Dendritic cell treated with granulocyte-macrophage colony-stimulating factor and Interleukin-4, amounts not matched to agents 40 ng/mL and 50 ng/mL, for 4 days (primary cell): ENCODE results near the gene SUCO.
"Not testable (repeated sequence)": the region's sequence is repeated elsewhere in the genome, so short reads cannot be mapped to it uniquely, and the experiment has no call there.

Experiments used
- H3K27ac Mint-ChIP-seq: one replicate; pipeline ENCODE4 v1.8.0; 2022; ENCODE audit warnings: mild to moderate bottlenecking, mixed read lengths
- H3K27me3 Mint-ChIP-seq: one replicate; pipeline ENCODE4 v1.8.0; 2022; ENCODE audit warnings: mild to moderate bottlenecking, mixed read lengths
- H3K36me3 Mint-ChIP-seq: one replicate; pipeline ENCODE4 v1.8.0; 2022; ENCODE audit warnings: low read depth, mixed read lengths
- H3K4me1 Mint-ChIP-seq: one replicate; pipeline ENCODE4 v1.8.0; 2022; ENCODE audit warnings: low read depth, mixed read lengths
- H3K4me3 Mint-ChIP-seq: one replicate; pipeline ENCODE4 v1.8.0; 2022; ENCODE audit warnings: mild to moderate bottlenecking, moderate library complexity, mixed read lengths
- H3K9me3 Mint-ChIP-seq: one replicate; pipeline ENCODE4 v1.8.0; 2022; ENCODE audit warnings: mixed read lengths
- intact Hi-C: fragments of 100-400 bp; cut with micrococcal nuclease; formaldehyde crosslinking; loops from one replicate; pipeline ENCODE4 v1.15.0; 2022

SUCO gene, protein sequence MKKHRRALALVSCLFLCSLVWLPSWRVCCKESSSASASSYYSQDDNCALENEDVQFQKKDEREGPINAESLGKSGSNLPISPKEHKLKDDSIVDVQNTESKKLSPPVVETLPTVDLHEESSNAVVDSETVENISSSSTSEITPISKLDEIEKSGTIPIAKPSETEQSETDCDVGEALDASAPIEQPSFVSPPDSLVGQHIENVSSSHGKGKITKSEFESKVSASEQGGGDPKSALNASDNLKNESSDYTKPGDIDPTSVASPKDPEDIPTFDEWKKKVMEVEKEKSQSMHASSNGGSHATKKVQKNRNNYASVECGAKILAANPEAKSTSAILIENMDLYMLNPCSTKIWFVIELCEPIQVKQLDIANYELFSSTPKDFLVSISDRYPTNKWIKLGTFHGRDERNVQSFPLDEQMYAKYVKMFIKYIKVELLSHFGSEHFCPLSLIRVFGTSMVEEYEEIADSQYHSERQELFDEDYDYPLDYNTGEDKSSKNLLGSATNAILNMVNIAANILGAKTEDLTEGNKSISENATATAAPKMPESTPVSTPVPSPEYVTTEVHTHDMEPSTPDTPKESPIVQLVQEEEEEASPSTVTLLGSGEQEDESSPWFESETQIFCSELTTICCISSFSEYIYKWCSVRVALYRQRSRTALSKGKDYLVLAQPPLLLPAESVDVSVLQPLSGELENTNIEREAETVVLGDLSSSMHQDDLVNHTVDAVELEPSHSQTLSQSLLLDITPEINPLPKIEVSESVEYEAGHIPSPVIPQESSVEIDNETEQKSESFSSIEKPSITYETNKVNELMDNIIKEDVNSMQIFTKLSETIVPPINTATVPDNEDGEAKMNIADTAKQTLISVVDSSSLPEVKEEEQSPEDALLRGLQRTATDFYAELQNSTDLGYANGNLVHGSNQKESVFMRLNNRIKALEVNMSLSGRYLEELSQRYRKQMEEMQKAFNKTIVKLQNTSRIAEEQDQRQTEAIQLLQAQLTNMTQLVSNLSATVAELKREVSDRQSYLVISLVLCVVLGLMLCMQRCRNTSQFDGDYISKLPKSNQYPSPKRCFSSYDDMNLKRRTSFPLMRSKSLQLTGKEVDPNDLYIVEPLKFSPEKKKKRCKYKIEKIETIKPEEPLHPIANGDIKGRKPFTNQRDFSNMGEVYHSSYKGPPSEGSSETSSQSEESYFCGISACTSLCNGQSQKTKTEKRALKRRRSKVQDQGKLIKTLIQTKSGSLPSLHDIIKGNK (N-terminal part only)

DNA sequence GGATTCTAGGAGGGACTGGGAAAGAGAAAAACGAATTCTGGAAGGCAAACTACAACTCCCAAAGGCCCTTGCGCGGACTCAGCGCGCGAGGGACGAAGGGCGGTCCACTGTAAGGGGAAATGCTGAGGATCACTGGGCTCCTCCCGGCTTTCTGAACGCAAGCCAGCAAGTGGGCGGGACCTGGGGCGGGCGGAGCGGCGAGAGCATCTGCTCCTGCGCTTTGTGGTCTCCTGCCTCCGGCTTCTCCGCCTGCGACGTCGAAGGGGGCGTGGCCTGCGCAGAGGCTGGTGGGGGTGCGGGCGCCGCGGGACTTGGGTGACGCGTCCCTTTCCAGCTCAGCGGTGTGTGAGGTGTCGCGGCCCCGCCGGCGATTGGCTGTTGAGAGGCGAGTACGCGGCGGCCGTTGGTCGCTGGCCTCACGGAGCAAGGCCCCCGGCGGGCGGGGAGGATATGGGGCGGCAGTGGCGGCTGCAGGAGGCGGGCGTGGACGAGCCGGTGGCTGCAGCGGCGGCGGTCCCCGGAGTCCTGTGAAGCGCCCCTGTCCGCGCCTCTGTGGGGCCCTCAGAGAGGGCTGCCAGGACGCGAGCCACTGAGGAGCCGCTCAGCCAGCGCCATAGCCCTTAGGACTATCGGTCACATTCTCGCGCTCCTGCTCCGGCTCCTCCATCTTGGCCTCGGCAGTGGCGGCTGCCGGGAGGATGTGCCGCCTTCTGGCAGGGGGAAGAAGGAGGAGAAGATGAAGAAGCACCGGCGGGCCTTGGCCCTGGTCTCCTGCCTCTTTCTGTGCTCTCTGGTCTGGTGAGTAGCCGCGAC is at the start of gene SUCO:
Gene SUCO, plus strand, starts transcription at position 451 of the 813 bp plus-strand sequence. Its CDS starts 286 bp downstream, at position 737.
- Mint-ChIP-seq H3K4me1 (peaks cover 37% of the 10 kb centered on the region), H3K4me3 (peak within 1 kb of the TSS; percentile 93), H3K36me3 (peaks cover 20% of the 10 kb centered on the region), H3K9me3 (no peaks in the 10 kb centered on the region), H3K27ac (peak within 1 kb of the TSS; percentile 98), H3K27me3 (no peaks in the 10 kb centered on the region)
- intact Hi-C loops, result loop anchor here (1.0 to 5.0 kb wide), 2 partner anchors 83 to 751 kb away; partner anchors contain the start of gene METTL13

- Mint-ChIP-seq H3K27me3 (no peaks in the 10 kb centered on the region), H3K9me3 (peaks cover 8% of the 10 kb centered on the region), H3K27ac (no peak overlapping the region), H3K4me3 (no peak overlapping the region), H3K4me1 (peaks cover 27% of the 10 kb centered on the region), H3K36me3 (no peaks in the 10 kb centered on the region)
- intact Hi-C loops, result no loop called here
These were observed 49.5 kb upstream of the SUCO start for GRCh38 chr1:172483448-172483847.

DNA sequence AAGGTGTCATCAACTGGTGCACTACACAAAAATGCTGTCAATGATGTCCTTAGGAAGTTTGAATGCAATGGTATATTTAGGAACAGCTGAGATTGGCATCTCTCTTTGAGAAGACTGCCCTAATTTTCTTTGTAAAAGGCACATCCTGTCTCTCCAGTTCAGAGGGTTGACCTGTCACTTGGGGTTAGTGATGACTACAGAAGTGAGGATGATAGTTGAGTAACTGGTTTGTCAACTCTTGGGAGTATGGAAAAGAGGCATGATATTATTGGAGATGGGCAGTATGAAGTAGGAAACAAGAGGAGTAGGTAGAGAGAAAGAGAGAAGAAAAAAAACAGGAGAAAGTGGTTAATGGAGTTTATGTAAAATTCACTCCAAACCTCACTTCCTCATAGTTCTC is 48.7 kb upstream of the SUCO start:
- Mint-ChIP-seq H3K4me1 (peaks cover 27% of the 10 kb centered on the region), H3K27me3 (no peaks in the 10 kb centered on the region), H3K36me3 (no peaks in the 10 kb centered on the region), H3K27ac (no peak overlapping the region), H3K9me3 (peaks cover 8% of the 10 kb centered on the region), H3K4me3 (no peak overlapping the region)
- intact Hi-C loops, result no loop called here

- Mint-ChIP-seq H3K4me3 (no peak overlapping the region), H3K27ac (no peak overlapping the region), H3K36me3 (no peaks in the 10 kb centered on the region), H3K27me3 (no peaks in the 10 kb centered on the region), H3K4me1 (peaks cover 27% of the 10 kb centered on the region), H3K9me3 (peaks cover 8% of the 10 kb centered on the region)
- intact Hi-C loops, result no loop called here
These were observed 47.3 kb upstream of the SUCO start for GRCh38 chr1:172485626-172486025.

- Mint-ChIP-seq H3K27me3 (no peaks in the 10 kb centered on the region), H3K4me3 (no peak overlapping the region), H3K4me1 (peaks cover 27% of the 10 kb centered on the region), H3K9me3 (peaks cover 8% of the 10 kb centered on the region), H3K27ac (no peak overlapping the region), H3K36me3 (no peaks in the 10 kb centered on the region)
- intact Hi-C loops, result no loop called here
These were observed 46.0 kb upstream of the SUCO start for GRCh38 chr1:172486805-172487454.

DNA sequence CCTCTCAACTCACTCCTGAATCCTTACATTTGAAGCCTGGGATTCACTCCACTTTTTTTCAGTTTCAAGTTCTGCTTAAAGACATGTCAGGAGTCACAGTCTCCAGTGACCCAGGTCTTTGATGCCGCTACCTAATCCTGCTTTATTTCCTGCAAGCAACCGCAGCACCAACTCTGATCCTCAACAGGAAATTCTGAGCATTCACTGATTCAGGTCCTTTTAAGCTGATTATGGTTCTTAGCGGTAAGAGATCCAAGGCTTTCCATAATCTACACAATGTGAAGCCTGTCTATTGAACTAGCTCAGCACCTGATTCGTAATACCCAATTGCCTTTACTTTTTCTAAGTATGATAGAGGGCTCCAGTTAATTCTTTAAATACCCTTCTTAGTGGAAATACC is 45.4 kb upstream of the SUCO start:
- Mint-ChIP-seq H3K4me3 (no peak overlapping the region), H3K27ac (no peak overlapping the region), H3K9me3 (peaks cover 8% of the 10 kb centered on the region), H3K4me1 (peaks cover 27% of the 10 kb centered on the region), H3K36me3 (no peaks in the 10 kb centered on the region), H3K27me3 (no peaks in the 10 kb centered on the region)
- intact Hi-C loops, result no loop called here

DNA sequence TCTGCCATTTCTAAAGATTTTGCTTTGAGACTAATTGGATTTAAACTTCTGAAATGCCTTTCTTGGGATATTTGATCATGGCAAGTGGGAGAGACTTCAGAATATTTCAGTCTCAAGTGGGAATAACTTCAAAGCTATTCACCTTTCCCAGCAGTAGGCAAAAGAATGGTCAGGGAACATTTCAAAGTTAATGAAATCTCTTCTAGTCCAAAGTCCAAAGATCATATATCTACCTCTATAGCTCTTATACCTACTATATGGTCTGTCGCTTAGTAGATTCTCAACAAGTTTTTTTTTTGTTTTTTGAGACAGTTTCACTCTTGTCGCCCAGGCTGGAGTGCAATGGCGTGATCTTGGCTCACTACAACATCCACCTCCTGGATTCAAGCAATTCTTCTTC is 44.6 kb upstream of the SUCO start:
- Mint-ChIP-seq H3K27ac (no peak overlapping the region), H3K4me1 (peaks cover 21% of the 10 kb centered on the region), H3K4me3 (no peak overlapping the region), H3K36me3 (no peaks in the 10 kb centered on the region), H3K9me3 (peaks cover 8% of the 10 kb centered on the region), H3K27me3 (no peaks in the 10 kb centered on the region)
- intact Hi-C loops, result no loop called here

DNA sequence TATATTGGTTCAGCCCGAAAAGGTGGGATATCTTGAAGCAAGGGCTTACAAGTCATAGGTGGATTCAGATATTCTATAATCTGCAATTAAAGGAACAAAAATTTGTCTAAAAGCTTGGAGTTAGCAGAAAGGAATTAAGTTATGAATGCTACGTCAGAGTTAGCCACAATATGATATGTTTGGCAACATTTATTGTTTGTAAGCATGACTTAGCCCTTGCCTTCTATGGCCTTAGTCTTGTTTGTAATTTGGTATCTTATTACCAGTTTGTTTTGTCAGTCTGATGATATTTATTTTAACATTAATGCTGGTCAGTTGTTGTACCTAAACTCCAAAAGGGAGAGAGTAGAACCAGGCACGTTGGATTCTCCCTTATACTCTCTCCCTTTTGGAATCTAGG is 43.1 kb upstream of the SUCO start:
- H3K27ac Mint-ChIP-seq, result no peak overlapping the region
- no peak overlapping the region for H3K4me3 Mint-ChIP-seq
- H3K36me3 Mint-ChIP-seq, result no peaks in the 10 kb centered on the region
- H3K27me3 Mint-ChIP-seq, result no peaks in the 10 kb centered on the region
- peaks cover 23% of the 10 kb centered on the region for H3K4me1 Mint-ChIP-seq
- peaks cover 6% of the 10 kb centered on the region for H3K9me3 Mint-ChIP-seq
- intact Hi-C loops, result loop anchor here (2.0 kb wide), 1 partner anchor 15 kb away; no protein-coding TSS in a partner anchor

DNA sequence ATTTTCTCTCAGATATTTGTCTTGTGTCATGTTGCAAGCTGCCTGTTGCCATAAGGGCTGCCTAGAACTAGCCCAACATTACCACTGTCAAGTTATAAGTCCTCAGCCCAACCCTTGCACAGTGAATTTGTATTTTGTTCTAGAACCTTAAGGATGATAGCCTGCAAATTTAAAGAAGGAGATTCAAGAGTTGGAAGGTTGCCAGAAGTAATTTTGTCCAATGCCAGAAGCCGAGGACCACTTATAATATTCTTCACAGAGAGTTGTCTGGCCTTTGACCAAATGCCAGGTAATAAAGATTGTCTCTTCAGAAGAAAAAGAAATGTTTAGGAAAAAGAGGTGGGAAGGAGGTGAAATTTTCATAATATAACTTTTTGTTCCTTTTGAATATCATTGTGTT is 40.5 kb upstream of the SUCO start:
- Mint-ChIP-seq H3K27ac (no peak overlapping the region), H3K36me3 (no peaks in the 10 kb centered on the region), H3K4me3 (no peak overlapping the region), H3K4me1 (peaks cover 25% of the 10 kb centered on the region), H3K27me3 (no peaks in the 10 kb centered on the region), H3K9me3 (no peaks in the 10 kb centered on the region)
- intact Hi-C loops, result no loop called here

DNA sequence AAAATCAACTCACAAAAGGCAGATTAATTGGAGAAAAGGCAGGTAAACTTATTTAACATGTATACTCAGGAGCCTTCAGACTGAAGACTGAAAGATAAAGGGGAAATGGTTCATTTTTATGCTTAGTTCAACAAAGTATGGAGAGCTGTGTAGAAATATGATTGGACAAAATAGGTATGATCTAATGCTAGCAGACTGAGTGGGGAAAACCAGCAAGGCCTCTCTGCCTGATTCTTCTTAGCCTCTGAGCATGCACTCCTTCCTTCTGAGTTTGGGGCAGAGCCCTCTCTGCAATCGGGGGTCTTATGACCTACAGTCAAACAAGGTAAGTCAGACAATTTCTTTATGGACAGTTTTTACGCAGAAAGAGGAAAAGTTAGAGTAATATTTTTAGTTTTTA is 38.8 kb upstream of the SUCO start:
- Mint-ChIP-seq H3K4me1 (peaks cover 34% of the 10 kb centered on the region), H3K27ac (no peak overlapping the region), H3K4me3 (no peak overlapping the region), H3K36me3 (no peaks in the 10 kb centered on the region), H3K27me3 (no peaks in the 10 kb centered on the region), H3K9me3 (no peaks in the 10 kb centered on the region)
- intact Hi-C loops, result no loop called here

DNA sequence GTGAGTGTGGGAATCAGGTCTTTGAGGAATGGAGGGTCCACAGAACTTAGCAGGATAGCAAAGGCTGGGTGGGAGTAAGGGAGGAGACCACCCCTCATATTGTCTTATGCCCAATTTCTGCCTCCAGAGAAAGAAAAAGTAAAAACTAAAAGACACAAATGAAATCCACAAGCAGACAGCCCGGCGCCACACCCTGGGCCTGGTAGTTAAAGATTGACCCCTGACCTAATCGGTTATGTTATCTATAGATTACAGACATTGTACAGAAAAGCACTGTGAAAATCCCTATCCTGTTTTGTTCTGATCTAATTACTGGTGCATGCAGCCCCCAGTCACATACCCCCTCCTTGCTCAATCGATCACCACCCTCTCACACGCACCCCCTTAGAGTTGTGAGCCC is 36.8 kb upstream of the SUCO start:
- H3K4me1 Mint-ChIP-seq, result peaks cover 47% of the 10 kb centered on the region
- H3K4me3 Mint-ChIP-seq, H3K9me3 Mint-ChIP-seq, H3K36me3 Mint-ChIP-seq, H3K27ac Mint-ChIP-seq, H3K27me3 Mint-ChIP-seq, intact Hi-C loops: not testable (repeated sequence)

- Mint-ChIP-seq H3K4me3 (no peak overlapping the region), H3K4me1 (peaks cover 47% of the 10 kb centered on the region), H3K36me3 (no peaks in the 10 kb centered on the region), H3K27me3 (no peaks in the 10 kb centered on the region), H3K9me3 (no peaks in the 10 kb centered on the region), H3K27ac (no peak overlapping the region)
- intact Hi-C loops, result no loop called here
These were observed 36.3 kb upstream of the SUCO start for GRCh38 chr1:172496678-172497077.

- H3K27ac Mint-ChIP-seq, result no peak overlapping the region
- H3K27me3 Mint-ChIP-seq, result no peaks in the 10 kb centered on the region
- H3K4me3 Mint-ChIP-seq, result no peak overlapping the region
- no peaks in the 10 kb centered on the region for H3K9me3 Mint-ChIP-seq
- H3K4me1 Mint-ChIP-seq, result peaks cover 47% of the 10 kb centered on the region
- H3K36me3 Mint-ChIP-seq, result no peaks in the 10 kb centered on the region
- intact Hi-C loops, result no loop called here
These were observed 35.7 kb upstream of the SUCO start for GRCh38 chr1:172497230-172497629.
